NCI-H2227 (cell line): ENCODE measurements around the gene FUCA1.
A peak's percentile ranks its signal among the peaks of the same experiment; 100 is the strongest.
"Not testable (repeated sequence)": the region's sequence is repeated elsewhere in the genome, so short reads cannot be mapped to it uniquely, and the experiment has no call there.

Experiments used
- DNase-seq: peaks from one replicate; lab custom pipeline; 2025; ENCODE audit not compliant: unreplicated experiment; lab: John Stamatoyannopoulos, UW

The FUCA1 gene

GRCh38 chr1:23803674-23804073 lies 64.4 kb downstream of the FUCA1 start:
- no peak for DNase-seq

GRCh38 chr1:23802809-23803342 lies 65.2 kb downstream of the FUCA1 start:
- DNase-seq, result not testable (repeated sequence)

GRCh38 chr1:23801876-23802275 lies 66.2 kb downstream of the FUCA1 start:
- peak; percentile 28 for DNase-seq

- peak; percentile 57 for DNase-seq
These were observed 66.7 kb downstream of the FUCA1 start for GRCh38 chr1:23801338-23801748.

GRCh38 chr1:23800400-23801337 lies 67.4 kb downstream of the FUCA1 start, which contains the start of gene GALE:
GALE (minus strand) TSS chr1:23800754; CDS start chr1:23799007, 1,747 bp downstream.
- peak; percentile 96 for DNase-seq

- DNase-seq, result peak; percentile 65
These were observed 68.3 kb downstream of the FUCA1 start for GRCh38 chr1:23799570-23800399.

- no peak for DNase-seq
These were observed 68.9 kb downstream of the FUCA1 start for GRCh38 chr1:23799255-23799569.

GRCh38 chr1:23798662-23799142 lies 69.4 kb downstream of the FUCA1 start:
- DNase-seq, result no peak

- no peak for DNase-seq
These were observed 70.3 kb downstream of the FUCA1 start for GRCh38 chr1:23797478-23798448.

GRCh38 chr1:23796466-23797271 lies 71.4 kb downstream of the FUCA1 start:
- DNase-seq, result no peak

- DNase-seq, result no peak
These were observed 72.2 kb downstream of the FUCA1 start for GRCh38 chr1:23795676-23796465.
